ENCODE measurements around the gene EEPD1. TPM values are rescaled to one million over a fixed set of nuclear protein-coding genes. Genes with fewer than 3 reads are reported as not detected.
A peak's percentile ranks its signal among the peaks of the same experiment; 100 is the strongest.

Gene EEPD1
- total RNA-seq, 1 experiment from 2014 or later, result 0.70 TPM

GRCh38 chr7:36127075-36127740, 25.8 kb upstream of the EEPD1 start:
- CTCF ChIA-PET, result interaction anchor here (0.9 to 1.1 kb wide), 2 partner anchors 8 to 59 kb away, joined by 3 read pairs; no protein-coding TSS in a partner anchor
- BruUV-seq (replicated peaks), result no TSS peak
- intact Hi-C loops (cut with micrococcal nuclease), result no loop called here

GRCh38 chr7:36128448-36129047, 24.5 kb upstream of the EEPD1 start:
- CTCF ChIA-PET, result interaction anchor here (0.7 to 1.2 kb wide), 15 partner anchors 9 to 161 kb away, joined by 3 to 10 read pairs (median 3); no protein-coding TSS in a partner anchor
- H3K9me3 Mint-ChIP-seq (ENCODE audit: unreplicated experiment), result no peaks in the 10 kb centered on the region

More at GRCh38 chr7:36127075-36127740, 25.8 kb upstream of the EEPD1 start:
- POLR2A ChIA-PET, result interaction anchor here (0.8 kb wide), 1 partner anchor 176 kb away, joined by 4 read pairs; no protein-coding TSS in a partner anchor
- H3K4me1 Mint-ChIP-seq (ENCODE audit: insufficient read depth, unreplicated experiment), result peaks cover 23% of the 10 kb centered on the region
- H3K4me3 Mint-ChIP-seq (ENCODE audit: unreplicated experiment), result no peak overlapping the region
- H3K27ac Mint-ChIP-seq (ENCODE audit: low read depth, unreplicated experiment), result no peak overlapping the region
- H3K27me3 Mint-ChIP-seq (ENCODE audit: insufficient read depth, unreplicated experiment), result peaks cover 15% of the 10 kb centered on the region
- TF ChIP-seq CTCF (IDR thresholded peaks at IDR 0.05; ENCODE audit: unreplicated experiment), result no peak
- H3K36me3 Mint-ChIP-seq (ENCODE audit: insufficient read depth, unreplicated experiment), result no peaks in the 10 kb centered on the region
- DNase-seq (ENCODE audit: unreplicated experiment), result peak; percentile 18
- peaks cover 11% of the 10 kb centered on the region for H3K9me3 Mint-ChIP-seq (ENCODE audit: unreplicated experiment)

DNA sequence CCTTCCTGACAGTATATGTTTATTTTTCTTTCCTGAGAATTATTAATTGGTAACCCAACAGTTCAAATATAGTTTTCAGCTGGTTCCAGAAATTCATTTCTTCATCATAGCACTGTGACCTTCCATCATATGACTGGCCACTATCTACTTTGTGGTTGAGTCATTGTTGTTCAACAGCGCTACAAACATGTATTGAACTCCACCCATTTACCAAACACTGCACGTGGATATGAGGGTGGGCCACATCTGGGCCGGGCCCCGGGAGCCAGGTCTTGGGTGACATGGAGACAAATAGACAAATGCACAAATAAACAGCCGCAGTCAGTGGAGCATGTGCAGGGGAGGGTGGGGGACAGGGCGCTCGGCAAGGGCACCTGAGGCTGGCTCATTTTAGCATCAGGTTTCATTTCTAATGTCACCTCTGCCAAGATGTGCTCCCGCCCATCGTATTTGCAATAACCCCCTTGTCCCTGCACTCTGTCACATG, 24.0 kb upstream of the EEPD1 start:
- ChIA-PET CTCF (interaction anchor here (0.7 to 1.2 kb wide), 15 partner anchors 9 to 161 kb away, joined by 3 to 10 read pairs (median 3); no protein-coding TSS in a partner anchor), POLR2A (interaction anchor here (0.6 to 1.2 kb wide), 10 partner anchors 10 to 258 kb away, joined by 3 to 14 read pairs (median 4); no protein-coding TSS in a partner anchor)
- intact Hi-C loops (cut with micrococcal nuclease), result no loop called here
- BruUV-seq (replicated peaks), result no TSS peak
- Mint-ChIP-seq H3K27ac (ENCODE audit: low read depth, unreplicated experiment) (peak overlapping the region; percentile 75), H3K27me3 (ENCODE audit: insufficient read depth, unreplicated experiment) (peaks cover 29% of the 10 kb centered on the region), H3K9me3 (ENCODE audit: unreplicated experiment) (no peaks in the 10 kb centered on the region), H3K36me3 (ENCODE audit: insufficient read depth, unreplicated experiment) (no peaks in the 10 kb centered on the region), H3K4me1 (ENCODE audit: insufficient read depth, unreplicated experiment) (peaks cover 23% of the 10 kb centered on the region), H3K4me3 (ENCODE audit: unreplicated experiment) (peak overlapping the region; percentile 64)
- no peak for TF ChIP-seq CTCF (IDR thresholded peaks at IDR 0.05; ENCODE audit: unreplicated experiment)
- DNase-seq (ENCODE audit: unreplicated experiment), result peak; percentile 64

More at GRCh38 chr7:36128448-36129047, 24.5 kb upstream of the EEPD1 start:
- peak; percentile 96 for DNase-seq (ENCODE audit: unreplicated experiment)
- intact Hi-C loops (cut with micrococcal nuclease), result no loop called here
- H3K4me3 Mint-ChIP-seq (ENCODE audit: unreplicated experiment), result peak overlapping the region; percentile 64
- H3K36me3 Mint-ChIP-seq (ENCODE audit: insufficient read depth, unreplicated experiment), result no peaks in the 10 kb centered on the region
- H3K4me1 Mint-ChIP-seq (ENCODE audit: insufficient read depth, unreplicated experiment), result peaks cover 23% of the 10 kb centered on the region
- POLR2A ChIA-PET, result interaction anchor here (0.6 to 1.2 kb wide), 11 partner anchors 9 to 258 kb away, joined by 3 to 14 read pairs (median 3); no protein-coding TSS in a partner anchor
- H3K27me3 Mint-ChIP-seq (ENCODE audit: insufficient read depth, unreplicated experiment), result peaks cover 23% of the 10 kb centered on the region
- no TSS peak for BruUV-seq (replicated peaks)
- TF ChIP-seq CTCF (IDR thresholded peaks at IDR 0.05; ENCODE audit: unreplicated experiment), result peak; percentile 63
- H3K27ac Mint-ChIP-seq (ENCODE audit: low read depth, unreplicated experiment), result peak overlapping the region; percentile 75

All from MCF 10A (cell line).